Kidney (tissue), 14 donors: ENCODE data around the gene CNKSR1. TPM values are rescaled to one million over a fixed set of nuclear protein-coding genes. Genes with fewer than 3 reads are reported as not detected.

ENCODE experiments used
- DNase-seq, 5 donors: peaks; one replicate each; pipeline ENCODE4 v3.0.0-alpha.2; 2013 to 2020
- FAIRE-seq: peaks from 2 replicates; lab custom pipeline; 2012; peaks lifted over from hg19 to GRCh38; lab: Jason Lieb, UNC
- H3K27ac ChIP-seq, 2 donors: one replicate each; pipeline ENCODE4 v1.7.0; 2013; ENCODE audit warnings: low read depth in 2 of 2, low read length in 2 of 2, inconsistent platforms in 1 of 2
- H3K27me3 ChIP-seq: one replicate; pipeline ENCODE4 v1.7.1; 2013; ENCODE audit warnings: low read length, inconsistent platforms; ENCODE audit not compliant: control insufficient read depth, insufficient read depth
- H3K36me3 ChIP-seq, 3 donors: one replicate each; pipeline versions ENCODE4 v1.7.0 to v1.7.1; 2013; ENCODE audit warnings: low read length in 3 of 3, control low read depth in 1 of 3, inconsistent platforms in 1 of 3; ENCODE audit not compliant: insufficient read depth in 3 of 3, control insufficient read depth in 2 of 3
- H3K4me1 ChIP-seq, 3 donors: one replicate each; pipeline versions ENCODE4 v1.7.0 to v1.7.1; 2013; ENCODE audit warnings: low read length in 3 of 3, inconsistent platforms in 1 of 3, low read depth in 1 of 3; ENCODE audit not compliant: control insufficient read depth in 2 of 3, insufficient read depth in 2 of 3
- H3K4me3 ChIP-seq, 3 donors: one replicate each; pipeline versions ENCODE4 v1.7.0 to v1.8.1; 2013; ENCODE audit warnings: low read length in 3 of 3, control low read depth in 1 of 3, inconsistent platforms in 1 of 3
- H3K9ac ChIP-seq, 3 donors: one replicate each; pipeline versions ENCODE4 v1.7.0 to v1.7.1; 2013; ENCODE audit warnings: low read length in 3 of 3, control low read depth in 1 of 3, inconsistent platforms in 1 of 3
- H3K9me3 ChIP-seq, 3 donors: one replicate each; pipeline versions ENCODE4 v1.7.0 to v1.7.1; 2013; ENCODE audit warnings: low read length in 3 of 3, control low read depth in 1 of 3, inconsistent platforms in 1 of 3; ENCODE audit not compliant: control insufficient read depth in 2 of 3, insufficient read depth in 1 of 3
- intact Hi-C: fragments of 100-400 bp; cut with DNase I; formaldehyde crosslinking; loops from one replicate; pipeline ENCODE4 v1.11.1; 2022
- polyA plus RNA-seq: library from polyadenylated mRNA; stranded (reverse); fragments of 350-450 nt; fragmentation: Illumina TruSeq; extraction: RNeasy Lipid Tissue Mini Kit (QIAGEN cat#74804); gene quantifications from one replicate; pipeline ENCODE4 v1.2.3, GENCODE V29; 2014; ENCODE audit warnings: low read depth, low replicate concordance; ENCODE audit not compliant: insufficient read depth
- total RNA-seq: library from RNA; stranded (reverse); fragmentation: NEBNext Ultra II Directional; extraction: Animal tissue kit (Norgen Biotek cat#: 25700); gene quantifications from one replicate; pipeline ENCODE4 v1.2.1, GENCODE V29; 2021
- TF ChIP-seq, protein P1 (sequence below): IDR thresholded peaks from 3 replicates; pipeline ENCODE4 v1.5.1; 2012; ENCODE audit warnings: mild to moderate bottlenecking, moderate library complexity, borderline replicate concordance; ENCODE audit not compliant: insufficient read depth; ENCODE audit errors: extremely low read depth
- donor health status: control.
- donor health status: control.
- donor health status: control.
- donor health status: control.
- donor health status: control.
- donor health status: DM: yes; HTN: yes; CAD: no.
- donor health status: Normal renal cell carcinoma (clear cell type).

CNKSR1 gene
- total and polyA plus RNA-seq, 2 donors from 2014 or later = 8.8 to 19.7 TPM

DNA sequence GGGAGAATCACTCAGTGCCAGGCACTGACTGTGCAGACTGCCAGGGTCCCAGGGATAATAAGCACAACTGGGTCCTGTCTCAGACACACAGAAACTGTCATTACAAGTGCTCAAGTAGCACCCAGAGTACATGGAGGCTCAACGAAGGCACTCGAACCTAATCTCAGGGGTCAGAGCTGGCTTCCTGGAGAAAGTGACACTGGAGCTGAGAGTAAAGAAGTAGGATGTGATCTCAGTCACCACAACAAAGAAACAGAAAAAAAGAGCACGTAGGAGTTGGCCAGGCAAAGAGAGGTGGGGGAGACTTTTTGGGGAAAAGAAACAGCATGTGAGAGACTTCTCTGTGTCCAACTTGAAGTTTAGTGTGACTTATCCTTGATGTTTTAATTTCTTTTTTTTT is 14.4 kb downstream of the CNKSR1 start:
- no peak for DNase-seq
- TF ChIP-seq, protein P1, sequence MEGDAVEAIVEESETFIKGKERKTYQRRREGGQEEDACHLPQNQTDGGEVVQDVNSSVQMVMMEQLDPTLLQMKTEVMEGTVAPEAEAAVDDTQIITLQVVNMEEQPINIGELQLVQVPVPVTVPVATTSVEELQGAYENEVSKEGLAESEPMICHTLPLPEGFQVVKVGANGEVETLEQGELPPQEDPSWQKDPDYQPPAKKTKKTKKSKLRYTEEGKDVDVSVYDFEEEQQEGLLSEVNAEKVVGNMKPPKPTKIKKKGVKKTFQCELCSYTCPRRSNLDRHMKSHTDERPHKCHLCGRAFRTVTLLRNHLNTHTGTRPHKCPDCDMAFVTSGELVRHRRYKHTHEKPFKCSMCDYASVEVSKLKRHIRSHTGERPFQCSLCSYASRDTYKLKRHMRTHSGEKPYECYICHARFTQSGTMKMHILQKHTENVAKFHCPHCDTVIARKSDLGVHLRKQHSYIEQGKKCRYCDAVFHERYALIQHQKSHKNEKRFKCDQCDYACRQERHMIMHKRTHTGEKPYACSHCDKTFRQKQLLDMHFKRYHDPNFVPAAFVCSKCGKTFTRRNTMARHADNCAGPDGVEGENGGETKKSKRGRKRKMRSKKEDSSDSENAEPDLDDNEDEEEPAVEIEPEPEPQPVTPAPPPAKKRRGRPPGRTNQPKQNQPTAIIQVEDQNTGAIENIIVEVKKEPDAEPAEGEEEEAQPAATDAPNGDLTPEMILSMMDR = no peak
- no peak overlapping the region for H3K27ac ChIP-seq
- H3K4me3 ChIP-seq = no peak overlapping the region
- H3K36me3 ChIP-seq = no peaks in the 10 kb centered on the region
- intact Hi-C loops = no loop called here
- H3K27me3 ChIP-seq = no peaks in the 10 kb centered on the region
- no peak overlapping the region for H3K9ac ChIP-seq
- no peak for FAIRE-seq
- H3K9me3 ChIP-seq = no peaks in the 10 kb centered on the region
- H3K4me1 ChIP-seq = no peaks in the 10 kb centered on the region

DNA sequence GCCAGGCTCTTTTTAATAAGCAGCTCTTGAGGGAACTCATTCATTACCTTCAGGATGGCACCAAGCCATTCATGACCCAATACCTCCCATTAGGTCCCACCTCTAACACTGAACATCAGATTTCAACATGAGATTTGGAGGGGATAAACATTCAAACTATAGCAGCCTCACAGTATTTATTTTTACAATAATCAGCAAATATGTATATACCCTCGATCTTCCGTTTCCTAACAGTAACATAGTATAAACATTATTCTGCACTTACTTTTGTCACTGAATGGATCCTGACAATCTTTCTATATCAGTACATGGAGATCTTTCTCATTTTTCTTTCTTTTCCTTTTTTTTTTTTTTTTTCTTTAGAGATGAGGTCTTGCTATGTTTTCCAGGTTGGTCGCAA is 18.5 kb downstream of the CNKSR1 start:
- no peaks in the 10 kb centered on the region for H3K36me3 ChIP-seq
- no peak overlapping the region for H3K27ac ChIP-seq
- TF ChIP-seq, protein P1 = no peak
- no peaks in the 10 kb centered on the region for H3K27me3 ChIP-seq
- intact Hi-C loops = no loop called here
- no peaks in the 10 kb centered on the region for H3K4me1 ChIP-seq
- no peak for DNase-seq
- H3K4me3 ChIP-seq = no peak overlapping the region
- no peak overlapping the region for H3K9ac ChIP-seq
- FAIRE-seq = no peak
- H3K9me3 ChIP-seq = no peaks in the 10 kb centered on the region

- Histone ChIP-seq H3K9ac (no peak overlapping the region), H3K27me3 (no peaks in the 10 kb centered on the region), H3K4me3 (no peak overlapping the region), H3K9me3 (no peaks in the 10 kb centered on the region), H3K4me1 (peaks cover 0 to 2% (median 0%) of the 10 kb centered on the region in 3 donors), H3K36me3 (no peaks in the 10 kb centered on the region), H3K27ac (no peak overlapping the region)
- intact Hi-C loops = no loop called here
- DNase-seq (no peak), FAIRE-seq (no peak)
- TF ChIP-seq, protein P1 = no peak
These were observed 20.0 kb downstream of the CNKSR1 start for GRCh38 chr1:26197301-26197700.

- Histone ChIP-seq H3K27me3 (no peaks in the 10 kb centered on the region), H3K36me3 (no peaks in the 10 kb centered on the region), H3K9ac (no peak overlapping the region), H3K4me1 (peaks cover 0 to 2% (median 0%) of the 10 kb centered on the region in 3 donors), H3K27ac (no peak overlapping the region), H3K9me3 (no peaks in the 10 kb centered on the region), H3K4me3 (no peak overlapping the region)
- intact Hi-C loops = no loop called here
- TF ChIP-seq, protein P1 = no peak
- FAIRE-seq = no peak
- no peak for DNase-seq
These were observed 20.5 kb downstream of the CNKSR1 start for GRCh38 chr1:26197813-26198212.
